Measurements from ENCODE around the gene NCOA5. TPM values are rescaled to one million over a fixed set of nuclear protein-coding genes. Genes with fewer than 3 reads are reported as not detected.
A peak's percentile ranks its signal among the peaks of the same experiment; 100 is the strongest.

Gene NCOA5
- total RNA-seq, 2 donors from 2014 or later: 18.7 to 20.4 TPM

DNA sequence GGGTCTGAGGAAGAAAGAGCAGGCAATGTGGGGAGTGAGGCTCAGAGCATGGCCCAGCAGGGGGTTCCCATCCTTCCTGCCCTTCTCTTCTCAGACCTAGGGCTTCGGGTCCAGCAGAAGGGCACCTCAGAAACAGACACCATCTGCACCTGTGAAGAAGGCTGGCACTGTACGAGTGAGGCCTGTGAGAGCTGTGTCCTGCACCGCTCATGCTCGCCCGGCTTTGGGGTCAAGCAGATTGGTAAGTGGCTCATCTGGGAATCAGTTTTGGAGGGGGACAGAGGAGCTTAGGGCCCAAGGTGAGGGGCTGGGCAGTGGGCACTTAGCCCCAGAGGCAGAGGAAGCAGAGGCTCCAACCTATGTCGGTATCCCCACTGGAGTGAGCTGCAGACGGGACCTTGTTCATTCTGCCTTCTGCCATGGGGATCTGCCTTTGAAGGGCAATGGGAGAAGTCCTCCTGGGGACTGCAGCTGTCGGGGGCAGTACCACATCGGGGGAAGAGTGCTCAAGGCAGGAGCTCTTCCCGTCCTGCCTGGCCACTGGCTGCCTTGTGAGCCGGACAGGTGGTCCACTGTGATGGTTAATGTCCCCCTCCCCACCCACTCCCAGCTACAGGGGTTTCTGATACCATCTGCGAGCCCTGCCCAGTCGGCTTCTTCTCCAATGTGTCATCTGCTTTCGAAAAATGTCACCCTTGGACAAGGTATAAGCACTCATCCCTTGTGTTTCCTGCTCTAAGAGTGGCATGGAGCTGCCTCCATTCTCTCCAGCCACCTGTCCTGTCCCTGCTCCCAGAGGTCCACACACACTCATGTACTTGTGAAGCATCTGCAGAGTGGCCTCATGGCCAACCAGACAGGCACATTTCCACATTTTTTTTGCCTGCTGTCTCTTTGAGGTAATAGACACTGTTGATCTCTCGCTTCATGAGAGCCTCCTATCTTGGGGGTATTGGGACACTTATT is 33.0 kb upstream of the NCOA5 start:
- intact Hi-C loops (cut with DNase I): no loop called here
- peak; percentile 74 for DNase-seq (ENCODE audit: low spot score)

DNA sequence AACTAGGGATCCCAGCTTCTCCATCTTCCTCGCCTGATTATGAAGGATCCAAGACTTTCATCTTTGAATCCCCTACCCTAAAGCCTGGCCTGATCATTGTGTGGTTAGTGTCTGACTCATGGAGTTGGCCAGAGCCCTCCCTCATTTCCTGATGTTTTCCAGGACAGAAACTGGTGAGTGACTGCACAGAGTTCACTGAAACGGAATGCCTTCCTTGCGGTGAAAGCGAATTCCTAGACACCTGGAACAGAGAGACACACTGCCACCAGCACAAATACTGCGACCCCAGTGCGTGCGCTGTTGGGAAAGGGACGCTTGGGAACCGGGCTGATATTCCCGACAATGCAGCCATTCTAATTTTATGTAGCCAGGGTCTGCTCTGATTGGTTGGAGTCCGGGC is 32.3 kb upstream of the NCOA5 start:
- peak; percentile 43 for DNase-seq (ENCODE audit: low spot score)
- intact Hi-C loops (cut with DNase I): no loop called here

DNA sequence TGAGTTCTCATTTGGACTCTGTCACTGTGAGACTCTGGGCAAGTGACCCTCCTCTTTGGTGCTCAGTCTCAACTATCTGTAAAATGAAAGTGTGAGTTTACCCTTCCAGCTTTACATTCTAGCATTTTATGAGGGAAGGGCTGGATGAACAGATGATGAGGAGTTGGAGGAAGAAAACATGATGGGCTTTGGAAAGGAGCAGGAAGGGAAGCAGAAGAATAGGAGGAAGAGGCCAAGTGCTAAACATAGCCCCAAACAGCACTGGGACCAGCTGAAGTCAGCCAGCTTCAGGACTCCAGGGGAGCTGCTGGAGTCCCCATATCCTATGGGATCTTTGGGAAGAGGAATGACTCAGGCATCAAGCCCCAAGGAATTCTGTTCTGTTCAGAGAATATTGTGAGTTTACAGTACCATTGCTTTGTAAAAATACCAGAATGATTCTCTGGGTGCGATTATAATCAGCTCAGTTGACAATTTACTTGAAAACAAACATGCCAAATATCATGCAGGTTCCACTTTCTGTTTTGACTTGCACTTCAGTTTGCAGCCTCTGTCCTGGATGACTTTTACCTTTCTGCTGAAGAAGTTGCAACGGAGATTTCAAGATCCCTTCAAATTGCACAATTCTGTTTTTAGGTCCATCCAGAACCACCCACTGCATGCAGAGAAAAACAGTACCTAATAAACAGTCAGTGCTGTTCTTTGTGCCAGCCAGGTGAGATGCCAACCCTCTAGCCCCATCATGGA is 31.6 kb upstream of the NCOA5 start:
- intact Hi-C loops (cut with DNase I): no loop called here
- peak; percentile 38 for DNase-seq (ENCODE audit: low spot score)

DNA sequence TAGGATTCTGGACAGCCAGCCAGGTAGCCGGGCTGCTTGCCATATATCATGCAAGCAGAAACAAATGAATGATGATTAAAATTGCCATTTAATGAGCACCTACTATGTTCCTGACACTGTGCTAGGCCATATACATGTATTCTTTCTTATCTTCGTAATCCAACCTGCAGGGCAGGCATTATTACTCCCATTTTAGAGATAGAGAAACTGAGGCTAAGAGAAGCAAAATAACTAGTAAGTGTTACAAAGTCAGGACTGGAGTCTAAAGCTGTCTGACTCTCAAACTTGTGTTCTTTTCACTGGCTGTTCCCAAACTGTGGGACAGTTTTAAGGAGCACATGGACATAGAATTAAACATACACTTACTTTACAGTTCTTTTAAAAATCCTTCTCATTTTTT is 30.4 kb upstream of the NCOA5 start:
- intact Hi-C loops (cut with DNase I): no loop called here
- no peak for DNase-seq (ENCODE audit: low spot score)

DNA sequence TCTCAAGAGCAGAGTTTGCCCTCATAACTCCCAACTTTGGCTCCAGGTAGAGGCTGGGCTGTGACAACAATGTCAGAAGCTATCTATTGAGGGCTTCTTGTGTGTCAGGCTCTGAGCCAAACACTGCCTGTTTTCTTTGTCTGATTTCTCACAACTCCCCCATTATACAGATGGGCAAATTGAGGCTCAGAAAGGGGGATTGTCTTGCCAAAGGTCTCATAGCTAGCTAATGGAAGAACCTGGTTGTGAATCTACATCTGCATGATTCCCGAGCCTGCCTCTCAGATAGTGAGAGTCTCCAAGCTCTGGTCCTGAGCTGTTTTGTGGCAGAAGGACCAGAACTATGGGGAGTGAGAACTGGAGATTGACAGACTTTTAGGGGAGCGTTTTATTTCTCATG is 29.8 kb upstream of the NCOA5 start:
- intact Hi-C loops (cut with DNase I): no loop called here
- DNase-seq (ENCODE audit: low spot score): no peak

DNA sequence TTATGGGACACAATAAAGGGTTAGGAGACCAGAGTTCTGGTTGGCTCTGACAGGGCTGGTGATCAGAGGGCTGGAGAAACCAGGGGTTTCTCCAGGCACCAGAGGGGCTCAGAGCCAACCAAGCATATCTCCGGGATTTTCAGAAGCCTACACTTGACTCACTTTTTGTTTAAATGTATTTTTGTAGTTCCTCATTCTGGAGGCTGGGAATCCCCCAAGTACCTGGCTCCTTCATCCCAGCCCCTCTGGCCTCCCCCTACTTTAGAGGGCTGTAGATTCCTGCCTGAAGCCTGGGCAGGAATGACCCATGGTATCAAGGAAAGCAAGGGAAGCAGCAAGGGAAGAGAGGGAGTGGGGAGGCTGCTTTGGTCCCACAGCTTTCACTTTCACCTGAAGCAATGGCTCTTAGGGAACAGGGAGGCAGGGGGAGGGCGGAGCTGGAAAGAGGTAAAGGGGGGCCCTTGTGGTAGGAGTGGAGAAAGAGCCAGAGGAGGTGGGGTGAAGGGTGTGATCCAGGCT is 29.3 kb upstream of the NCOA5 start:
- no peak for DNase-seq (ENCODE audit: low spot score)
- intact Hi-C loops (cut with DNase I): no loop called here

DNA sequence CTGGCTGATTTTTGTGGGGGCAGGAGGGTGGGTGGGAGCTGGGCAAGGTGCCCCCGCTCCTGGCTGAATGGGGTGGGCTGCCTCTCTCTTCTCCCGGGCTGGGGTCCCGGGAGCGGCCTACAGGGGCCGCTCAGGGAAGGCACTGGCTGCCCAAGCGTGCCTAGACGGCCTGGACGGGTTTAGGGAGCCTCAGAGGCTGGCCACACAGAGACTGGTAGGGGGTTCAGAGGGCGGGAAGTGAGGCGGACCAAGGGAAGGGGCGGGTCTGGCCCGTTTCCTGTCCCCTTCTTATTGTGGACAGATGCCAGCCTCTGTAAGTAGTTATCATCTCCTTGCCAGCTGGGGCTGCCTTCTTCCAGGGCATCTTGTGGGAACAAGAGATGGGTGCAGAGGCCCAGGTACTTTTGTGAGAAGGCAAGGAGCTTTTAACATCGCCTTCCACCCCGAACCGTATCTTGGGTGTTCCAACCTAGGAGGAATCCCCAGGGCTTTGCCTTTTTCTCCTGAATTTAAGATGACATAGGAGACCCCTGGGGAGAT is 28.8 kb upstream of the NCOA5 start:
- DNase-seq (ENCODE audit: low spot score): peak; percentile 80
- intact Hi-C loops (cut with DNase I): no loop called here

DNA sequence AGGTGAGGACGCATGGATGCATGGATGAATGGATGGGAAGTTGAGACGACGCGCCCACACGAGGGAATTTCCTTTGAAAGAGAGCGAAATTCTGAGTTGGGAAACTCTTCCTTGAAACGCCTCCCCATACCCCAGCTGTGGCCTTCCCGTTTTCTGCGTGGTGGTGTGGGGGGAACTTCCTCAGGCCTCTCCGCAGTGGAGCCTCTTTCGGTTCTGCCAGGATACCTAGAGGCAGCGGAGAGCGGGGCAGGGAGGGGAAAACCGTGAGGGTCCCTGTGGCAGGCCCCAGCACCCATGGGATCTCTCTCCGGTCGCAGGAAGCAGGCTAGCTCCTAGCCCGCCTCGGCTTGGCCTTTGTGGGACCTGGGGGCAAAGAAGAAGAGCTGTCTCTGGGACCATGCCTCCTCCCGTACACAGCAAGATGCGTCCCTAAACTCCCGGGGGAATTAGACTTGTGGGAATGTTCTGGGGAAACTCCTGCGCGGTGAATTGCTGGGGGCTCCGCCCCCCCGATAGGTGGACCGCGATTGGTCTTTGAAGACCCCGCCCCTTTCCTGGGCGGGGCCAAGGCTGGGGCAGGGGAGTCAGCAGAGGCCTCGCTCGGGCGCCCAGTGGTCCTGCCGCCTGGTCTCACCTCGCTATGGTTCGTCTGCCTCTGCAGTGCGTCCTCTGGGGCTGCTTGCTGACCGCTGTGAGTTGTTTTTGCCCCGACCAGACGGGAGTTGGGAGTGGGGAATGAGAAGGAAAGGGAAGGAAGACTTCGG is 28.1 kb upstream of the NCOA5 start, which contains the start of gene CD40:
Gene CD40 (plus strand): TSS at position 611 of the 764 bp plus-strand sequence. CDS start 30 bp downstream, at position 641.
- peak; percentile 95 for DNase-seq (ENCODE audit: low spot score)
- intact Hi-C loops (cut with DNase I): no loop called here

DNA sequence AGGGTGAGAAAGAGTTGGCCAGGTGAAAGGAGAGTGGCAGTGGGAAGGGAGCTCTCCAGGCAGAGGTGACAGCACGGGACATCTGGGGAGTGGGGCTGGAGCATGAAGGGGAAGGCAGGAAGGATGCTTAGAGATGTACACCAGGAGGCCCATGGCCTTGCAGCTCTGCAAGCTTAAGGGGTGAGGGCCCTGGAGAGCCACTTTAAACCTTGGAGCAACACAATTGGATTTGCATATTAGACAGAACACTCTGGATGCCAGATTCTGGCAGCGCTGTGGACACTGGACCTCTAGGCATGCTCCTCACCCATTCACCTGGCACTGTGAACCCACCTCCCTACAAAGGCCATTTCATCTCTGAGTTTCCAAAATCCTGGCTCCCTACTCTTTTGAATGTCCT is 24.7 kb upstream of the NCOA5 start:
- DNase-seq (ENCODE audit: low spot score): peak; percentile 46
- intact Hi-C loops (cut with DNase I): no loop called here

DNA sequence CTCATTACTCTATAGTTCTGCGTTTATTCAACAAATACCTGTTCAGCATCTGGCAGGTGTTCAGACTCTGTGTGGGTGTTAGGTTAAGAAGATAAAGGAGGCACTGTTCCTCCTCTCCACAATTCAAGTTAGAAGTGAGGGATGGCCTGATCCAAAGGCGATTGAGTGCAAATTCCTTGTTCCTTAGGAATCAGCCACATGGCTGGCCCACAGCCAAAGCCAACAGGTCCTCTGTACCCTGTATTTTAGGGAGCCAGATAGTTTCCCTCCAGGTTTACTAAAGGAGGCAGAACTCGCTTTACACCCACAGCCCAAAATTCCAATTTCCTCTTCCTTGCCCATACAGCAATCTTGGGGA is 23.3 kb upstream of the NCOA5 start:
- intact Hi-C loops (cut with DNase I): no loop called here
- DNase-seq (ENCODE audit: low spot score): no peak

DNA sequence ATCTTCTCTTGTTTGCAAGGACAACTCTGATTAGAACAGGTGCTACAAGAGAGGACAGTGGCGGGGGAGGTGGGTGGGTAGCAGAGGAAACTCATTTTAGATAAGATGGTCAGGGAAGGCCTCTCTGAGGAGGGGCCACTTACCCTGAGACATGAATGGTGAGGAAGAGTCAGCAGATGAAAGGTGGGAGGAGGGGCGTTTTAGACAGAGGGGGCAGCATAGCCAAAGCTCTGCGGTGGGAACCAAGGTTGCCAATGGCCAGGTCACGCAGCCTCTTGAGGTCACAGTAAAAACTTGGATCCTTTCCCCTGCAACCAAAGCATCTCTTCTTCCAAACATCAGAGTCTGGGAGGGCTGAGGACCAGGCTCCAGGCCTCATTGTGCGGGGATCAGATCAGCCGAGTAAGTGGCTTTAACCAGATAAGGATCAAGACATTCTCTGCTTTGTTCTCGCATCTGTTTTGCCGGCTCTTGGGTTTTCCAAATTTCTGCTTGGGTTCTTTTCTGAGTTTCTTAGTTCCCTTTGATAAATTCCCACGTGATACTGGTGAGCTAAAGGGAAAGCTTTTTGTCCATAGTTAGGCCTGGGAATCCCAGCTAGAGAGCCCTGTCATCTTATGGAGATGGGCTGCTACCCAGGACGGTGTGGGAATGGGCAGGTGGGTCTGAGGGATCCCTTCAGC is 22.8 kb upstream of the NCOA5 start:
- peak; percentile 53 for DNase-seq (ENCODE audit: low spot score)
- intact Hi-C loops (cut with DNase I): no loop called here

DNA sequence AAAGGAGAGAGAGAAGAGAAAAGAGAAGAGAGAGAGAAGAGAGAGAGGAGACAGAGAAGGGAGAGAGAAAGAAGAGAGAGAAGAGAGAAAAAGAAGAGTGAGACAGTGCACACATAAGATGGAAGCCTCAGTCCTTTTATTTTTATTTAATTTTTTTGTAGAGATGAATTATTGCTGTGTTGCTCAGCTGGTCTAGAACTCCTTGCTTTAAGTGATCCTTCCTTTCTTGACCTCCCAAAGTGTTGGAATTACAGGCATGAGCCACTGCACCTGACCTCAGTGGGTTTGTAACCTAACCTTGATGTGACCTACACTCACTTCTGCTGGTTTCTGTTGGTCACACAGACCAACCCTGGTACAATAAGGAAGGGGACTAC is 22.1 kb upstream of the NCOA5 start:
- no peak for DNase-seq (ENCODE audit: low spot score)
- intact Hi-C loops (cut with DNase I): no loop called here

DNA sequence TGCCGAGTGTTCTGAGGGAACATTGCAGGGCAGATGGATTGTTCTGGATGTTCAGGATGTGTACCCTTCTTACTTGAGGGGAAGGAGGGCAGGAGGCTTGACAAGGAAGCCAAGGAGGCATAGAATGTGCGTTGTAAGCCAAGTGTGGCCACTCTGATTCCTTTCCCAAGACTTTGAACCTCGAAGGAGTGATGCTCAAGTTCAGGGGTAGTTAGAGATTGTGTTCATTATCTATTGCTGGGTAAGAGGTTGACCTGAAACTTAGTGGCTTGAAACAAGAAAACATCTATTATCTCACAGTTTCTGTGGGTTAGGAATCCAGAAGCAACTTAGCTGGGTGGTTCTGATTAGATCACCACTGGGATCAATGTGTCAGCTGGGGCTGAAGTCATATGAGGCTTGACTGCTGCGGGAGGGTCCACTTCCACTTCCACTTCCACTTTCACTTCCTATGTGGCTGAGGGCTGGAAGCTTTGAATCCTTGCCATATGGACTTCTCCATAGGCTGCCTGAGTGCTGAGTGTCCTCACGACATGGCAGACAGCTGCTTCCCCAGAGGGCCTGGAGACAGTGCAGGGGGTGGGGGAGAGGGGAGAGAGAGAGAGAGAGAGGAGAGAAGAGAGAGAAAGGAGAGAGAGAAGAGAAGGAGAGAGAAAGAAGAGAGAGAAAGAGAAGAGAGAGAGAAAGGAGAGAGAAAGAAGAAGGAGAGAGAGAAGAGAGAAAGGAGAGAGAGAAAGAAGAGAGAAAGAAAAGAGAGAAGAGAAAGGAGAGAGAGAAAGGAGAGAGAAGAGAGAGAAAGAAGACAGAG is 21.5 kb upstream of the NCOA5 start:
- DNase-seq (ENCODE audit: low spot score): peak; percentile 57
- intact Hi-C loops (cut with DNase I): no loop called here

DNA sequence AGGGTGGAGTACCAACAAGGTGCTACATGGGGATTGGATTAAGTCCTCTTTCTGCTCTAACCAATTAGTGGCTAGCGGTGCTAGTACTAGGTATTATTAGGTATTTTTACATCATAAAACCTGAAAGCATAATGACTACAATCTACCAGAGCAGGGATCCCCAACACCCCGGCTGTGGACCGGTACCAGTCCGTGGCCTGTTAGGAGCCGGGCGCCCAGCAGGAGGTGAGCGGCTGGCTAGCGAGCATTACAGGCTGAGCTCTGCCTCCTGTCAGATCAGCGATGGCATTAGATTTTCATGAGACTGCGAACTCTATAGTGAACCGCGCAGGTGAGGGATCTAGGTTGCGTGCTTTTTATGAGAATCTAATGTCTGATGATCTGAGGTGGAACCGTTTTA is 19.2 kb upstream of the NCOA5 start:
- intact Hi-C loops (cut with DNase I): no loop called here
- no peak for DNase-seq (ENCODE audit: low spot score)

DNA sequence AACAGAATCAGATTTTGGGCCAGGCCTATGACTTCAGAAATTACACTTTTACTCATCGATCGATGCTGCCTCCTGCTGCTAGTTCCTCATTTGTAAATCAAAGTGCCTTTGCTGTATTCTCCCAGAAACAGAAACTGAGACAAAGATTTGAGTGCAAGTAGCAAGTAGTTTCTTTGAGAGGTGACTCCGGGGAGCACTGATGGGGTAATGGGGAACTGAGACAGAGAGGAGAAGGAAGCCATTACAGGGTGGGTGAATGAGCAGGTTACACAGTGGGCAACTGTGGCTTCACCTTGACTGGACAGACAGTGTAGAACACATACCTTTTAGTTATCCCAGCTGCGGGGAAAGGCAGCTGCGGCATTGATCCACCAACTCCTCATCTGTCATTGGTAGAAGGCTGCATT is 18.7 kb upstream of the NCOA5 start:
- no peak for DNase-seq (ENCODE audit: low spot score)
- intact Hi-C loops (cut with DNase I): no loop called here

DNA sequence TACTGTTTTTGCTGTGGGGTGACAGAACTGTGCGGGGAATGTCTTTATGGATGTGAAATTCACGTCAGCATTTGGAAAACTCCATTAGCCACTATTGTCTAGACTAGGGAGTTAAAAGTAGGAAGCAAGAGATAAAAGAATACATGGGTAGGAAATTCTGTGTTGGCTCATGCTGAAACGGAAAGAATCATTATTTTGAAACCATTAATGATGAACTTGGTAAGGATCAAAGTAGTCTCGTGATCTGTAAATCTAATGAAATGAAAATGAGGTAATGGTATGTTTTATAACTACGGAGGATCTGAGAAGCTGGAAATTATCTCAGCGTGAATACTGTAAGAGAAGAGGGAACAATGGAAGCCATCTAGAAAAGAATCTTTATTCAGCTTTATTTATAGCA is 17.3 kb upstream of the NCOA5 start:
- intact Hi-C loops (cut with DNase I): no loop called here
- DNase-seq (ENCODE audit: low spot score): no peak

DNA sequence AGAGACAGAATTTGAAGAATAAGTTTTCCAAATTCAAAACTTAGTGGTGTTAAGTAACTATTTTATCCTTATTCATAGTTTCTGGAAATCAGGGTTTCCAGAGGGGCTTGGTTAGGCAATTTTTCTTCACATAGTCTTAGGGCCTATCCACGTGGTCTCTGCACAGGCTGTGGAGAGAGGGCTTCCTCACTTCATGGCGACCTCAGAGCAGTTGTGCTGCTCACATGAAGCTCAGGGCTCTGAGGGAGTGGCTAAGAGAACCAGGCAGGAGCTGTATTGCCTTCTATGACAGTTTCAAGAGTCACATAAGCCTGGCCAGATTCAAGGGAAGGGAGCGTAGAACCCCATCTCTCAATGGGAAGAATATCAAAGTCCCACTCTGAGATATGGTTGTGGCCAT is 14.5 kb upstream of the NCOA5 start:
- intact Hi-C loops (cut with DNase I): no loop called here
- no peak for DNase-seq (ENCODE audit: low spot score)

DNA sequence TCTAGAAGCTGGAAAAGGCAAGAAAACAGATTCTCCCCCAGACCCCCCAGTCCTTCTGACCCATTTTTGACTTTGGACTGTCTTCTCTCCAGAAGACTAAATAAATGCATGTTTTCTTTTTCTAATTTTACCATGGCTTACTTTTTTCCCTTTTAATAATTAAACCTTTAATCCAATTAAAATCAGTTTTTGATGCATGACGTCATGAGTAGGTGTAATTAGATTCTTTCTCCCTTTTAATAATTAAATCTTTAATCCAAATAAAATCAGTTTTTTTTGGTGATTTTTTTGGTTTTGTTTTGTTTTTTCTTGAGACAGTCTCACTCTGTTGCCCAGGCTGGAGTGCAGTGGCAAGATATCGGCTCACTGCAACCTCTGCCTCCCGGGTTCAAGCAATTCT is 13.2 kb upstream of the NCOA5 start:
- intact Hi-C loops (cut with DNase I): no loop called here

More for the DNA sequence above, 13.2 kb upstream of the NCOA5 start:
- DNase-seq (ENCODE audit: low spot score): no peak
